Body of pancreas (tissue), 4 donors: ENCODE data around the gene PLAC1. TPM values are rescaled to one million over a fixed set of nuclear protein-coding genes. Genes with fewer than 3 reads are reported as not detected.

Source experiments
- ATAC-seq: fragments of 150-250 bp; one replicate; pipeline ENCODE4 v1.9.1; 2016
- DNase-seq, 4 donors: peaks; one replicate each; pipeline ENCODE4 v3.0.0-alpha.2; 2019
- H3K27ac ChIP-seq, 4 donors: fragments of 200-600 bp; sonication (generic); 1 replicate in 3 of 4; 2 replicates in 1 of 4; pipeline versions ENCODE4 v1.5.1 to v1.6.1; 2016 to 2019; ENCODE audit warnings: mild to moderate bottlenecking in 1 of 4, mixed read lengths in 1 of 4, moderate library complexity in 1 of 4
- H3K27me3 ChIP-seq, 2 donors: fragments of 200-600 bp; sonication (generic); one replicate each; pipeline ENCODE4 v1.6.0; 2016; ENCODE audit warnings: mild to moderate bottlenecking in 1 of 2
- H3K36me3 ChIP-seq, 2 donors: fragments of 200-600 bp; sonication (generic); replicated peaks in 1 of 2; 2 replicates each; pipeline ENCODE4 v1.5.1; 2016; ENCODE audit warnings: low read depth in 2 of 2; ENCODE audit not compliant: insufficient read depth in 1 of 2
- H3K4me1 ChIP-seq: fragments of 200-600 bp; sonication (generic); one replicate; pipeline ENCODE4 v1.6.0; 2016
- H3K4me3 ChIP-seq, 2 donors: fragments of 200-600 bp; sonication (generic); 1 replicate in 1 of 2; 2 replicates in 1 of 2; pipeline ENCODE4 v1.5.1; 2016 to 2019
- H3K9me3 ChIP-seq, 3 donors: fragments of 200-600 bp; sonication (generic); 1 replicate in 2 of 3; 2 replicates in 1 of 3; pipeline ENCODE4 v1.5.1; 2016
- CTCF ChIP-seq, 7 experiments: fragments of 450-650 bp in 4 of 7; fragments of 200-600 bp in 3 of 7; sonication (generic) in 3 of 7; IDR thresholded peaks; one replicate each; pipeline ENCODE4 v1.5.1; 2016 to 2019; ENCODE audit warnings: antibody characterized with exemption in 7 of 7
- POLR2A ChIP-seq, 3 donors: fragments of 450-650 bp; IDR thresholded peaks; one replicate each; pipeline ENCODE4 v1.6.1; 2016; ENCODE audit warnings: antibody characterized with exemption in 3 of 3, mild to moderate bottlenecking in 2 of 3
- WGBS, 2 donors: methylation state at CpG; one replicate each; pipeline ENCODE4 v1.1.5; 2017; 5-methylcytosine and 5-hydroxymethylcytosine counted together
- intact Hi-C: fragments of 100-400 bp; cut with DNase I; formaldehyde crosslinking; loops from one replicate; pipeline ENCODE4 v1.15.1; 2023
- total RNA-seq, 2 donors: library from RNA; depleted of rRNA; stranded (reverse); fragments of >200 nt; gene quantifications; one replicate each; pipeline ENCODE4 v1.1.0, GENCODE V29; 2016

PLAC1 gene
- total RNA-seq, 2 donors from 2014 or later: not detected

GRCh38 chrX:134624046-134624430 is 34.2 kb downstream of the PLAC1 start:
- no peak for ATAC-seq

GRCh38 chrX:134623293-134624045 is 34.8 kb downstream of the PLAC1 start:
- Histone ChIP-seq H3K9me3 (no peaks in the 10 kb centered on the region), H3K27ac (no peak overlapping the region), H3K4me1 (no peaks in the 10 kb centered on the region), H3K4me3 (no peak overlapping the region), H3K27me3 (no peaks in the 10 kb centered on the region), H3K36me3 (no peaks in the 10 kb centered on the region)
- DNase-seq (no peak), ATAC-seq (no peak)
- intact Hi-C loops: no loop called here
- no peak for TF ChIP-seq POLR2A (IDR thresholded peaks at IDR 0.05)
- TF ChIP-seq CTCF (IDR thresholded peaks at IDR 0.05): no peak
- 24 to 30% methylated on average over 8 to 10 of the region's 10 CpGs for WGBS, 2 donors

More at GRCh38 chrX:134624046-134624430, 34.2 kb downstream of the PLAC1 start:
- Histone ChIP-seq H3K36me3 (no peaks in the 10 kb centered on the region), H3K9me3 (no peaks in the 10 kb centered on the region), H3K27me3 (no peaks in the 10 kb centered on the region), H3K4me3 (no peak overlapping the region), H3K27ac (no peak overlapping the region), H3K4me1 (no peaks in the 10 kb centered on the region)
- WGBS, 2 donors: 57 to 84% methylated on average over 2 to 3 of the region's 3 CpGs
- no peak for TF ChIP-seq POLR2A (IDR thresholded peaks at IDR 0.05)
- TF ChIP-seq CTCF (IDR thresholded peaks at IDR 0.05): no peak
- intact Hi-C loops: no loop called here
- no peak for DNase-seq

- H3K27ac ChIP-seq: no peak overlapping the region
These were observed 35.5 kb downstream of the PLAC1 start for GRCh38 chrX:134622813-134623185.

GRCh38 chrX:134622056-134622812 is 36.0 kb downstream of the PLAC1 start:
- H3K27me3 ChIP-seq: no peaks in the 10 kb centered on the region
- H3K9me3 ChIP-seq: no peaks in the 10 kb centered on the region
- WGBS, 2 donors: 51 to 65% methylated on average over 4 to 6 of the region's 6 CpGs
- TF ChIP-seq CTCF (IDR thresholded peaks at IDR 0.05) (no peak), POLR2A (IDR thresholded peaks at IDR 0.05) (no peak)
- no peak overlapping the region for H3K27ac ChIP-seq
- no peaks in the 10 kb centered on the region for H3K36me3 ChIP-seq
- DNase-seq (peak in 1 of 4 donors; percentile 21), ATAC-seq (no peak)
- no peaks in the 10 kb centered on the region for H3K4me1 ChIP-seq
- intact Hi-C loops: no loop called here
- no peak overlapping the region for H3K4me3 ChIP-seq

More at GRCh38 chrX:134622813-134623185, 35.5 kb downstream of the PLAC1 start:
- ATAC-seq (no peak), DNase-seq (no peak)
- TF ChIP-seq POLR2A (IDR thresholded peaks at IDR 0.05): no peak
- TF ChIP-seq CTCF (IDR thresholded peaks at IDR 0.05): no peak
- Histone ChIP-seq H3K4me1 (no peaks in the 10 kb centered on the region), H3K4me3 (no peak overlapping the region), H3K36me3 (no peaks in the 10 kb centered on the region), H3K9me3 (no peaks in the 10 kb centered on the region), H3K27me3 (no peaks in the 10 kb centered on the region)
- intact Hi-C loops: no loop called here
- 74 to 76% methylated on average over 2 of the region's 2 CpGs for WGBS, 2 donors
